Loucy (cell line): ENCODE results near the gene PRELID1.

ENCODE experiments used
- CTCF ChIP-seq: fragments of 200-600 bp; sonication (generic); conservative IDR thresholded peaks from 2 replicates; pipeline ENCODE4 v1.5.1; 2014; ENCODE audit warnings: mild to moderate bottlenecking, antibody characterized with exemption, low read length
- EZH2phosphoT487 ChIP-seq: fragments of 200-600 bp; IDR thresholded peaks from 2 replicates; pipeline ENCODE4 v1.6.1; 2018; ENCODE audit warnings: antibody characterized with exemption, mild to moderate bottlenecking, moderate library complexity, borderline replicate concordance

GRCh38 chr5:177330991-177331842 lies 27.6 kb downstream of the PRELID1 start:
- no peak for TF ChIP-seq CTCF
- TF ChIP-seq EZH2phosphoT487: no peak
